Measurements from ENCODE around the gene CTU2.

CTU2 gene

GRCh38 chr16:88681709-88682451 lies 24.4 kb upstream of the CTU2 start:
- DNase-seq: no peak

GRCh38 chr16:88684569-88685155 lies 21.6 kb upstream of the CTU2 start:
- no peak for DNase-seq

DNA sequence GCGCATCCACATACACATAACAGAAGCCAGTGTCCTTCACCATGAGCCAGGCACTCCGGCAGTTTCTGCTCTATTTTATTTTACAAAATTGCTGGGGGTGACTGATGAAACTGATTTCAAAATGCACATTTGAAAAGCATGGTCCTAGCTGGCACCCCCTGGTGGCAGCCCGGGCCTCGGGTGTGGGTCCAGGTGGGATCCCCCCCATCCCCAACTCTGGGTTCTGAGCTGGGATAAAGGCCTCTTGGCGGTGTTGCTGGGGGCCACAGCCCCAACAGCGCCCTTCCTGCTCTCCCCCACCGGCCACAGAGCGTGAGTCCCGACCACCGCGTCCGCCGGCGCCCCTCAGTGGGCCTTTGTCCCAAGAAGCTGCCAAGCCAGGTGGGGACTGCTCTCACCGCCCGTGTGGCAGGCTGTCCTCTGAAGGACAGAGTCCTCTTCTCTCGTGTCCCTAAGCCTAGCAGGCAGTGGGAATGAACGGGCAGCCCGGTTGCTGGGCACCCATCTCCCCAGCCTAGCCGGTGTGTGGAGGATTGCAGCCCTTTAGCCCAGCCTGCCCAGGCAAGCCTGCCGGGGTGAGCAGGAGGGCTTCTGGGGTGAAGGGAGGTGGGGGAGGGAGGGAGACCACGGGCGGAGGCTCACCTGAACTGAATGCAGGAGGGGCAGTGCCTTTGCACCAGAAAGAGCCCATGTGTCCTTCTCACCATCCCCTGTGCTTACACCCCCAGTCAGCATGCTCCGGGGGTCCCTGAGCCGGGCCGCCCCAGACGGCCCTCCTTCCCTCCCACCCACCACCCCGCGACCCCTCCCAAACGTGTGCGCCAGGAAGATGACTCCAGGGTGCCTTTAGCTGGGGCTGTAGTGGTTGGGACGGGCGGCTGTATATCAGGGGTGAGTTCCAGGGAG lies 20.9 kb upstream of the CTU2 start:
- DNase-seq: no peak

DNA sequence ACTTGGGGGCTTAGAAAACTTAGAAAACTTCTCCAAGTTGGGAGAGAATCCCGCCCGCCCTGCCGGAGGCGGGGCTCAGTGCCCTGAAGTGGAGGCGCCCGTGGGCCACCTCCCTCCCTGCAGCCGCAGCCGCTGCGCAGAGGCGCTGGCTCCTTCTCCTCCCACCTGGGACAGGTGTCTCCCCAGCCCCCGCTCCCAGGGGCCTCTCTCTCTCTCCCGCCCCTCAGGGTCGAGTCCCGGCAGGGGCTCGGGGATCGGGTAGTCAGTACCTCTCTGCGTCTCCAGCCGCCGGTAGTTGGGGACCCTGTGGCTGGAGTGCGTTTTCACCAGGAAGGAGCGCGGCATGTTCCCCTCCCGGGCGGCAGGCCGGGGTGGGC lies 20.3 kb upstream of the CTU2 start:
- DNase-seq: no peak

GRCh38 chr16:88686439-88687253 lies 19.7 kb upstream of the CTU2 start, which contains the start of gene SNAI3:
TSS of gene SNAI3 (minus strand) at chr16:88686507. CDS start at chr16:88686406, 101 bp downstream.
- DNase-seq: peak in 1 of 2 experiments; percentile 17

DNA sequence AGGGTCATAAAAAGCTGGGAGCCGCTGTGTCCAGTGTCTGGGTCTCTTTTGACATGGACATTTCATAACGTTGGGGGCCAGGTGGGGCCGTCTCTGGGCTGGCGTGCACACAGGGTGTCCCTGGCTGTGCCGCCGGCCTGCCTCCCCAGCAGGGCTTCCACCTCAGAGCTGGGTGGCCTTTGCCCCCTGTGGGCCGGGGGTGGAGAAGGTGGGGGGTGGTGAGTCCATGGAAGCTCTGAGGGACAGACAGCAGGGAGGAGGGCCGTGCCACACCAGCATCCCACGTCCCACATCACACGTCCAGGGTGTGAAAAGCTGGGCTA lies 19.1 kb upstream of the CTU2 start:
- no peak for DNase-seq

GRCh38 chr16:88687676-88688012 lies 18.7 kb upstream of the CTU2 start:
- DNase-seq: no peak

DNA sequence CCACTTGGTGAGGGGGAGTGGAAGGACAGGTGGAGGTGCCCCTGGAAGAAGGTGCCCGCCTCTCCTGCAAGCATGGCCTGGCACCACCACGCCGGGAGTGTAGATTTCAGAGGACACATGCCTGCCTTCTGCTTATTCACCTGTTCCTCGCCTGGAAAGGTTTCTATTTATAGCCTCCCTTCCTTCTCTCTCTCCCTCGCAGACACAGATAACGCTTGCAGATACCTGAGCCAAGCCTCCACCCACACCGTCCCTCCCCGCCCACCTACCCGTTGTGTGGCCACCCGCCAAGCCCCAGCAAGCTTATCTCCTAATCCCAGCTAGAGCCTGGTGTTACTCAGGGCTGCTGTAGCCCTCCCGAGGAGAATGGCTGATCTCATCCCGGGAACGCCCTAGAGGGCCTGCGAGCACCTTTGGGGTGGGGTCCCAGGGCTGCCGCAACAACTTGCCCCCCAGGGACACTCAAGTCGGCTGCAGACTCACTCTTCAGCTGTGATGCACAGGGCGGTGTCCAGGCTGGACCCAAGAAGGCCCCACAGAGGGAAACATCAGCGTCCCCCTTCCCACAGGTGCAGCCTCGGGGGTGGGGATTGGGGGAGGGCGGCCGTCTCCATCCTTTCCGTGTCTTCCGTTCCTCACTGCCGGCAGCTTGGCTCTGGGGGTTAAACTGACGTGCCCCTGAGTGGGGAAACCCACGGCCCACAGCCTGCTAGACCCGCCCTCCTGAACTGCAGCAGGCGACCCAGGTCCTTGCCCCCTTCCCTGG lies 18.1 kb upstream of the CTU2 start:
- peak in 1 of 2 experiments; percentile 17 for DNase-seq

GRCh38 chr16:88690341-88691128 lies 15.8 kb upstream of the CTU2 start:
- DNase-seq: no peak

DNA sequence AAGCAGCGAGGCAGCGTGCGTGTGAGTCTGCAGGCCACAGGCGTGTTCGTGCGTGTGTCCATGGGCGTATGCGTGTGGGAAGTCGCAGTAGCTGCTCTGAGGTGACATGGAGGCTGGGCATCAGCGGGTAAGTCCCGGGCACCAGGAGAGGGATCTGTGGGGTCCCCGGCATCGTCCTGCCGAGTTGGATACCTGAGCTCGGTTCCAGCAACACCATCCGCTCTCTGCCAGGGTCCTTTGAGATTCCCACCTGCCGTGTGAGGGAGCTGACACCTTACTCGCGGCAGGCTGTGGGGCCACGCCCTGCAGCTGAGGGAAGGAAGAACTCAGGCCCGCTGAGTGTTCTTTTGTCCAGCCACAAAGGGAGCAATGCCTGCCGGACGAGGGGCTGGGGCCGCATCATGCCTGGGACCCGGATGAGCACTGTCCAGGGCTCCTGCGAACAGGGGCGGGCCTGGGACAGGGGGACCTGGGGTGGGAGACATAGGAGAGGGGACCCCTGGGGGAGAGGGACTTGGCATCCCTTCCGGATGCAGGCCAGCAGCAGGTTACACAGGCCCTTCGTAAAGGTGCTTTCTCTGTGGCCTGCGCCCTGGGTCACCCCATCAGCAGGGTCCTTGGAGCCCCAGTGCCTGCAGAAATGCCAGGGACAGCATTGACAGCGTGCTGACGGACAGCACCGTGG lies 15.0 kb upstream of the CTU2 start:
- DNase-seq: no peak

DNA sequence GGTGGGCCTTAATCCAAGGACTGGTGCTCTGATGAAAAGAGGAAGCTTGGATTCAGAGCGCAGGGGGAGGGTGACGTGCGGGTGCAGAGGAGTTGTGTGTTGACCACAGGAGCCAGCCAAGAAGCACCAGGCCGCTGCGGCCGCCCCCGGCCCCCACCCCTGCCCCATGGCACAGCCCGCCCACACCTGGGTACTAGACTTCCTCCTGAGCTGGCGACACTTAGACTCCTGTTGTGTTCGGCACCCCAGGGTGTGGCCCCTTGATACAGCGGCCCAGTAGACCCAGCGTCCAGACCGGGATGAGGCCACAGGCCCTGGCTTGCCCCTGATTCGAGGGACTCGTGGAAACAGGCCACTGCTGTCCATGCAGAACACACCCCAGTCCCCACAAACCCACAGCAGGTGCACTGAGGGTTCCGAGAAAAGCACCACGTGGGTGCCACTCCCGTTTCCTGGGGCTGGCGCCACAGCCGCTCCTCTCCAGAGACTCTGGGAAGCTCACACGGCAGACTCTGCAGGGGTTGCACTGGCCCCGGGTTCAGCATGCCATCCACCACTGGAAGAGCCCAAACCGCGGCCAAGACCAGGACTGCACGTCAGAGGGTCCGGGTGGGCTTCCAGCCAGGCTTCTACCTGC lies 14.3 kb upstream of the CTU2 start:
- DNase-seq: no peak

DNA sequence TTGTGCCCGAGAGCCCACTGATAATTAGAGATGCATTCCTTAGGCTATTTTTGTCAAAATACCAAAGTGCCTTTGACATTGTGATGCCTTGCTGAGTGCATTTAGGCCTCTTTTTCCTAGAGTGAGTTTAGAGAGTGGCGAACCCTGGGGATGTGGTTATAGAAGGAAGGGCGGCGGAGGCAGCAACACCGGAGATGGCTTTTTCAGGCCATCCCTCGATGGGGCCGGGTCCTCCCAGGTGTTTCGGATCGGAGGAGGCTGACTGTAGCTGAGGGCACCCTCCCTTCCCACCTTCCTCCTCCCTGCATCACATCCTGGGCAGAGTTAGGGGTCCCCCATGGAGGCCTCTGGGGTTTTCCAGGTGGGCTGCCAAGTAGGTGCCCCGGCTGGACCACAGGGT lies 13.4 kb upstream of the CTU2 start:
- DNase-seq: no peak

GRCh38 chr16:88693420-88694177 lies 12.7 kb upstream of the CTU2 start:
- DNase-seq: no peak

GRCh38 chr16:88694221-88695087 lies 11.8 kb upstream of the CTU2 start:
- no peak for DNase-seq

DNA sequence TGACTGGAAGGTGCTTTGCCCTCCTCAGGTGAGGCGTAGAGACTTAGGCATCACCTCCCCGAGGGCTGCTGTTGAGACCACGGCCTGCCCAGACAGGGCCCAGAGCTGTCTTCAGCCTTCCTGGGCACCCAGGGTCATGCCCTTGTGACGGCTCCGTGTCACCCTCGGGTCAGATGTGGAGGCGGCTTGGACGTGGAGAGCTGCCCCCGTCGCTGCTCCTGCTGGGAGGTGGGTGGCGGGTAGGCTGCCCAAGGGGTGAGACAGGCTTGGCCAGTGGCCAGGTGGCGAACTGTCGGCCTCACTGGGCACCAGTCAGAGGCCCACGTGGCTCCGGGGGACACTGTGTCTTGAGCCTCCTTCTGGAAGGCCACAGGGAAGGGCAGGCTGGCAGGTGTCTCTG lies 11.1 kb upstream of the CTU2 start:
- DNase-seq: no peak

GRCh38 chr16:88695753-88696152 lies 10.6 kb upstream of the CTU2 start:
- no peak for DNase-seq

DNA sequence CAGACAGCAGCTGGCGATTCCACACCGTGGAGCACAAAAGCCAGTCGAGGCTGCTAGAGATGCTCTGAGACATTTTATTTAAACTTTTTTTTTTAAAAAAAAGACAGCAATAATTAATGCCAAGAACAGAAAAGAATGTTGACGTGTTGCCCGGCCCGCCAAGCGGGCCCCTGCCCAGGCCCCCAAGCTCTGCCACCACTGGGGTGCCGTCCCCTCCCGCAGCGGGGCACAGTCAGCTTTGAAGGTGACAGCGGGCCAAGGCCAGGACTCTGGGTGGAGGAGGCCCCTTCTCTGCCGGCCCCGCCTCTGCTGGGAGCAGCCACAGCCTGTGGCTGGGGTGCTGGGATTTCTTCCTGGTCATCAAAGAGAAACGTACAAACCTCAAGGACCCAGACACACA lies 9.9 kb upstream of the CTU2 start:
- DNase-seq: no peak

DNA sequence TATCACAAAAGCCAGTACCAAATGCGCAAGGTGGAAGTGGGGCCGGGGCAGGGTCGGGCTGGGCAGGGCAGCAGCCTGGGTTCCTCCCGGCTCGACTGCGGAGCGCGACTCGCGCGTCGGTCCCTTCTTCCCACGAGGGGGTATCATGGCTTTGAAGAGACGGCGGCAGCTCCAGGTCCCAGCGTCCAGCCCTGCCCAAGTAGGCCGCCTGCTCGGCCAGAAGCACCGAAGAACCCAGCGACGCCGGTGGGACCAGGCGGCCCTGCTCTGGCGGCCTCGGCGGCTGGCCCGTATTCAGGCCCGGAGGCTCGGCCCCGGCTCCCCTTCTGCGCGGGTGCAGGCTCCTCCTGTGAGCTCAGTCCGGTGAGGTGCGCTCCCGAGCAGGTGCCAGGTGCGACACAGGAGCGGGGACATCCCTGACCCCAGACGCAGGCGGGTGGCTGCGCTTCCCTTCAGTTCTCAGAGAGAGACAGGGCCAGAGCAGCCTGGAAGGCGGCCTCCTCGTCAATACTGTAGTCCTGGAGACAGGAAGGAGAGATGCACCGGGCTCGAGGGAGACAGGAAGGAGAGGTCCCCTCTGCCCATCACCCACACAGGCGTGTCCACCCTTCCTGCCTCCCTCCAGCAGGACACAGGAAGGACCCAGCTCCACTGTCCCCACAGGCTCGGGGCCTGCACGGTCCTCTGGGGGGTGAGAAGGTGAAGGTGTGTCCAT lies 9.0 kb upstream of the CTU2 start:
- DNase-seq: no peak

Data from cerebellar nuclear complex (tissue), 1 donor.